Skin epidermis (tissue), 12 donors: Measurements from ENCODE around the gene PICK1.
"Not testable (repeated sequence)": the region's sequence is repeated elsewhere in the genome, so short reads cannot be mapped to it uniquely, and the experiment has no call there.

Source experiments
- H3K27ac ChIP-seq, 21 experiments: fragments of 200-600 bp; sonication (generic) in 11 of 21; one replicate each; pipeline ENCODE4 v1.5.0; 2020; ENCODE audit warnings: mild to moderate bottlenecking in 3 of 21, inconsistent platforms in 2 of 21, moderate library complexity in 2 of 21
- H3K4me3 ChIP-seq, 7 experiments: fragments of 200-600 bp; sonication (generic) in 2 of 7; one replicate each; pipeline ENCODE4 v1.5.0; 2020; ENCODE audit warnings: inconsistent platforms in 2 of 7, mild to moderate bottlenecking in 2 of 7, moderate library complexity in 1 of 7

The PICK1 gene

GRCh38 chr22:38029901-38030300 is 27.3 kb upstream of the PICK1 start:
- Histone ChIP-seq H3K4me3 (no peak overlapping the region), H3K27ac (peak overlapping the region in 3 of 21 experiments; percentile 14 to 24 (median 20))

DNA sequence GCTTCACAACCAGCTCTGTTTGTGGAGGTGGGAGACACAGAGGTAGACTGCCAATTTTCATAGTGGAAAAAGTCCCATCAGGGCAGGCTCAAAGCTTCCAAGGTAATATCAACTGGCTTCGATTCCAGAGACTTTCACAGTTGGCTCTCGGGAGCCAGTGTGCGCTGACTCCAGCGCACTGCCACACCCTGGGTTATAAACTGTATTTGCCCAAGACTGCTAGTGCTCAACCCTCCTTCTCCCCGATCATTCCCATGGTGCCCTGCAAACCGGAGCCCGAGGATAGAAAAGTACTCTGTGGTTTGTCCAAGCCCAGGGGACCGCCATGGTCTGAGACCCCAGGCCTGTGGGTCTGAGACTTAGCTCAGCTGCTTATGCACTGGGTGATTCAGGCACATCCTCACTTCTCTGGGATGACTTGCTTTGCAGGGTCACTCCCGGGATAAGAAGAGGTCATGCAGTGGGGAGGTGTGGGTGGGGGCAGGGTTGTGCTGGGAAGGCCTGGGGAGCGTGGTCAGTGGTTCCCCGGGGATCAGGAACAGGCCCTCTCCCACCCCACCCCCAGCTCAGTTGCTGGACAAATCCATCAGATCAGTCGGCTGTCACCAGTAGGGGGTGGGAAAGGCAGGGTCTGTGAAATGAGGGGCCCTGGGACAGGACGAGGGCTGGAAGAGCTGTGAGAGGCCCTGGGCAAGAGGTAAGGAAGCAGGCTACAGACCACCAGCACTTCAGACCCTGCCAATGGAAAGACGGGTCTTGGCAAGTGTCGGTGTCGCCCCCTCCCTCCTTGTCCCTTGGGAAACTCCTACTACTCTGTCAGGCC is 26.7 kb upstream of the PICK1 start:
- peak overlapping the region in 2 of 21 experiments; percentile 20 to 24 for H3K27ac ChIP-seq
- H3K4me3 ChIP-seq: no peak overlapping the region

DNA sequence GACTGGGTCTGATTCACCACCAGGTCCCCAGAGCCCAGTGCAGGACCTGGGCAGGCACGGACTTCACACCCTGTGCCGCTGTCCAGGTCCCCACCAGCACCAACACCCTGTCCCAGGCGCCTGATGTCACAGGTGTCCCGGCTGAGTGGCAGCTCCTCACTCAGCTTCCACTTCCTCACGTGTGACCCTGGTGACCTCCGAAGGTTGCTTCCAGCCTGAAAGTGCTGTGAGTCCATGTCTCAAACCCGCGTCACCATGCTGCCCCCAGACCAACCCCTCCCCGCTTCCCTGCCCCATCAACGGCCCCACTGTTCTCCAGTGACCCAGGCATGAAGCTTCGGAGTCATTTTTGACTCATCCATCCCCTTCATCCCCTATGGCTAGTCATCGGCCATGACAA is 25.7 kb upstream of the PICK1 start:
- no peak overlapping the region for H3K4me3 ChIP-seq
- H3K27ac ChIP-seq: peak overlapping the region in 1 of 21 experiments; percentile 20

- H3K27ac ChIP-seq: peak overlapping the region in 7 of 21 experiments; percentile 4 to 68 (median 34)
- no peak overlapping the region for H3K4me3 ChIP-seq
Measured at GRCh38 chr22:38032681-38033521, 24.3 kb upstream of the PICK1 start.

- Histone ChIP-seq H3K27ac (peak overlapping the region in 14 of 21 experiments; percentile 0 to 68 (median 24)), H3K4me3 (no peak overlapping the region)
Measured at GRCh38 chr22:38033522-38034277, 23.5 kb upstream of the PICK1 start.

DNA sequence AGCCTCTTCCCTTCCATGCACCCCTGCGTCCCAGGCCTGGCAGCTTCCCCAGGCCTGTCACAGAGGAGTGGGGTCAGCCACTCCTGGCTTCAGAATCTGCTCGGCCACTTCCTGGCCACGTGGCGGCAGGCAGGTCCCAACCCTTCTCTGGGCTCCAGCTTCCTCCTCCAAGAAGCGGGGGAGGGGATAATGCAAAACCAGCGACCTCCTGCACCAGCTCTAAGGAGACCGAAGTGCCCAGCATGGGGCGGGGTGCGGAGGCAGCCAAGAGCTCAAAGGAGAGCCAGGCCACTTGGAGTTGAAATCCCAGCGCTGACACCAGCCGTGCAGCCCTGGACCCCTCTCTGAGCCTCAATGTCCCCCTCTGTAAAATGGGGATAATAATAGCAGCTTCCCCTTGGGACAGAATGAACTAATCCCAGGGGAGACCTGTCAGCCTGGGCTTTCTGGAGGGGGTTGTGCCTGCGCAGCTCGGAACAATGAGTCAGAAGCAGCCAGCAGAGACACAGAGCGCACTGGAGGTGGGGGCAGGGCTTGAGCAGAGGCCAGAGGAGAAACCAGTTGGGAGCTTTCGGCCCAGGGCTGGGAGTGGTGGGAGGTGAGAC is 22.8 kb upstream of the PICK1 start:
- Histone ChIP-seq H3K27ac (peak overlapping the region in 15 of 21 experiments; percentile 0 to 68 (median 26)), H3K4me3 (no peak overlapping the region)

DNA sequence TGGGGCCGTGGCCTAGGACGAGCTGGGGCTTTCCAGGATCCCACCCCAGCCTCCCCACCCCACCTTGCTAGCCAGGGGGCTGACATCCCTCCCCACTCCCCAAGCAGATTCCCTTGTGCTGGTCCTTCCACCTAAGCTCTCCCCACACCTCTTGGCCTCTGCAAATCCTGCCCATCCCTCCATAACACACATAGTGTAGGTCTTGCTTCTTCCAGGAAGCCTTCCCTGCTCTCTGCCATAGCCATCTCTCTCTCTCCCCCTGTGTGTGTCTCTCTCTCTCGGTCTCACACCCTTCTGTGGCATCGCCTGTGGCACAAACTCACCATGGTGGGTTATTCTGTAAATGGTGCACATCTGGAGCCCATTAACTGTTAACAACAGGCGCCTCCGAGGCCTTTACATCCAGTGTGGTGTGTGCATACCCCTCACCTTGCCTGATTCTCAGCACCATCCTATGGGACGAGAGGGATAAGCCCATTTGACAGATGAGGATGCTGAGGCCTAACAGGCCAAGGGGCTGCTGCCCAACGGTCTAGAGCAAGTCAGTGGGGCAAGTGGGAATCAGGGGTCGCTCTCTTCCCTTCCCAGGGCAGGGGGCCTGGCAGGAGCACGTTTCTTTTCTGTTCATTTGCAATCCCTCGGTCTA is 22.2 kb upstream of the PICK1 start:
- Histone ChIP-seq H3K27ac (peak overlapping the region in 13 of 21 experiments; percentile 0 to 68 (median 26)), H3K4me3 (no peak overlapping the region)

GRCh38 chr22:38035530-38035885 is 21.7 kb upstream of the PICK1 start:
- no peak overlapping the region for H3K4me3 ChIP-seq
- peak overlapping the region in 2 of 21 experiments; percentile 16 to 65 for H3K27ac ChIP-seq

- peak overlapping the region in 1 of 21 experiments; percentile 9 for H3K27ac ChIP-seq
- H3K4me3 ChIP-seq: no peak overlapping the region
Measured at GRCh38 chr22:38036392-38037062, 20.7 kb upstream of the PICK1 start.

GRCh38 chr22:38037367-38038150 is 19.6 kb upstream of the PICK1 start:
- peak overlapping the region in 6 of 21 experiments; percentile 43 to 84 (median 64) for H3K27ac ChIP-seq
- H3K4me3 ChIP-seq: not testable (repeated sequence)

DNA sequence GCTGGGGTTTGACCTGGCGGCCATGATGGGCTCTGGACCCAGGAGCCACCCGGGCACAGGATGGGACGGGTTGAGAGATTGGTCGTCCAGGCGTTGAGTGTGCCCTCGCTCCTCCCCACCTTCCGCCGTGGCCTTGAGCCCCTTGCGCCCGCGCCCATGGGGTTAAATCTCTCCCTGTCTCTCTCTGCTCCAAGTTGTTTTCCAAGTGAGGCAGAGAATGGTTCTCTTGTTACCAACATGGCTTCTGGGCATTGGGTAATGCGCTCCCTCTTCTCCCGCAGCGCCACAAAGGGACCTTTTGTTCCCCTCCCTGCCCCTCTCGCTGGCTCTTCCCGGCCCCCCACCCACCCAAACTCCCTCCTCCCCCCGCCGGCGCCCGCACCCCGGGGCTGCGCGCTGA is 18.8 kb upstream of the PICK1 start:
- no peak overlapping the region for H3K4me3 ChIP-seq
- H3K27ac ChIP-seq: peak overlapping the region in 16 of 21 experiments; percentile 10 to 84 (median 72)

GRCh38 chr22:38038890-38039812 is 18.1 kb upstream of the PICK1 start:
- H3K4me3 ChIP-seq: no peak overlapping the region
- peak overlapping the region in 16 of 21 experiments; percentile 10 to 84 (median 72) for H3K27ac ChIP-seq

- no peak overlapping the region for H3K4me3 ChIP-seq
- no peak overlapping the region for H3K27ac ChIP-seq
Measured at GRCh38 chr22:38040953-38041759, 16.0 kb upstream of the PICK1 start.

DNA sequence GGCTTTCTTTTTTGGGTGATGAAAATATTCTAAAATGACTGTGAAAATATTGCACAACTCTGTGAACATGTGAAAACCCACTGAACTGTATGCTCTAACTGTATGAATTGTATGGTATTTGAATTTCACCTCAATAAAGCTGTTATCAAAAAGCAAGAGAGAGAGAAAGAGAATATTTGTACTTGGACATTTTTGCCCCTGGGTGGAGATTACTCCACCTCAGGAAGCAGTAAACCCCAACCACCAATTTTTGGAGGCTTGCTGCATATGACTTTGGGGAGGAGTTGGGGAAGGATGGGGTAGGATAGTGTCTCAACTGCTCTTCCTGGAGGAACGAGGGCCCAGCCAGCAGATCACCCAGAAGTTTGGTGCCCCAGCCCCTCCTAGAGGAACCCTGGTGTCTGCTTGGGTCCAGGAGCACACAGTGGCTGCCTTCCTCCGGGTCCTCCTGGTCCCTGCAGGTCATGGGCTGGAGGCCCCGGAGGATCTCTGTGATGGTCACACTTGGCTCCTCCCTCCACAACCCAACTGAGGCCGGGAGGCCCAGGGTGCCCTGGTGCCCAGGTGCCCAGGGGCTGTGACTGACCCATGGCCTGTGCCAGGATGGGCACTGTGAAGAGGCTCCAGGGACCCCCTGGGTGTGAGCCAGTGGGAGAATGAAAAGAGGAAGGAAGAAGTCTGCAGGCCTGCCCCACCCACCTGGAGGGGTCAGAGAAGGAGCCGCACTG is 15.3 kb upstream of the PICK1 start:
- no peak overlapping the region for H3K4me3 ChIP-seq
- H3K27ac ChIP-seq: no peak overlapping the region

DNA sequence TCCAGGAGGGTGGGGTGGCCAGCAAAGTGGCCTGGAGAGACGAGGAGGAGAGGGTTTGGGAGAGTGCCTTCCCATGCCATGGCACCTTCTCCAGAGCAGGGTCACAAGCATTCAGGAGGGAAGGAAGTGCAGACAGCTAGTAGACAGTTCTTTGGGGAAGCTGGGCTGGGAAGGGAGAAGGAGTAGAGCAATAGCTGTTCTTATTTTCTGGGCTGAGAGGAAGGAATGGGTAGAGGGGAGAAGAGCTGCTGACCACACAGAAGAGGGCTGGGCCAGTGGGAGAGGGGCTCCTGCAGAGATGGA is 14.8 kb upstream of the PICK1 start:
- no peak overlapping the region for H3K4me3 ChIP-seq
- peak overlapping the region in 1 of 21 experiments; percentile 3 for H3K27ac ChIP-seq
